ENCODE measurements around the gene ZCCHC7.
"Not testable (repeated sequence)": the region's sequence is repeated elsewhere in the genome, so short reads cannot be mapped to it uniquely, and the experiment has no call there.

DNA sequence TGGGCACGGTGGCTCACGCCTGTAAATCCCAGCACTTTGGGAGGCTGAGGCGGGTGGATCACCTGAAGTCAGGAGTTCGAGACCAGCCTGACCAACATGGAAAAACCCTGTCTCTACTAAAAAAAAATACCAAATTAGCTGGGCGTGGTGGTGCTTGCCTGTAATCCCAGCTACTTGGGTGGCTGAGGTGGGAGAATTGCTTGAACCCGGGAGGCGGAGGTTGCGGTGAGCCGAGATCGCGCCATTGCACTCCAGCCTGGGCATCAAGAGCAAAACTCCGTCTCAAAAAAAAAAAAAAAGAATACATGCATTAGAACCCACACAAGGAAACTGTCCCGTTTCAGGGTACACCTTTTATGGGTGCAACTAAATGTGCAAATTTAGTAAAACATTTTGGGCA, 70.4 kb downstream of the ZCCHC7 start:
- TF ChIP-seq, protein P1, sequence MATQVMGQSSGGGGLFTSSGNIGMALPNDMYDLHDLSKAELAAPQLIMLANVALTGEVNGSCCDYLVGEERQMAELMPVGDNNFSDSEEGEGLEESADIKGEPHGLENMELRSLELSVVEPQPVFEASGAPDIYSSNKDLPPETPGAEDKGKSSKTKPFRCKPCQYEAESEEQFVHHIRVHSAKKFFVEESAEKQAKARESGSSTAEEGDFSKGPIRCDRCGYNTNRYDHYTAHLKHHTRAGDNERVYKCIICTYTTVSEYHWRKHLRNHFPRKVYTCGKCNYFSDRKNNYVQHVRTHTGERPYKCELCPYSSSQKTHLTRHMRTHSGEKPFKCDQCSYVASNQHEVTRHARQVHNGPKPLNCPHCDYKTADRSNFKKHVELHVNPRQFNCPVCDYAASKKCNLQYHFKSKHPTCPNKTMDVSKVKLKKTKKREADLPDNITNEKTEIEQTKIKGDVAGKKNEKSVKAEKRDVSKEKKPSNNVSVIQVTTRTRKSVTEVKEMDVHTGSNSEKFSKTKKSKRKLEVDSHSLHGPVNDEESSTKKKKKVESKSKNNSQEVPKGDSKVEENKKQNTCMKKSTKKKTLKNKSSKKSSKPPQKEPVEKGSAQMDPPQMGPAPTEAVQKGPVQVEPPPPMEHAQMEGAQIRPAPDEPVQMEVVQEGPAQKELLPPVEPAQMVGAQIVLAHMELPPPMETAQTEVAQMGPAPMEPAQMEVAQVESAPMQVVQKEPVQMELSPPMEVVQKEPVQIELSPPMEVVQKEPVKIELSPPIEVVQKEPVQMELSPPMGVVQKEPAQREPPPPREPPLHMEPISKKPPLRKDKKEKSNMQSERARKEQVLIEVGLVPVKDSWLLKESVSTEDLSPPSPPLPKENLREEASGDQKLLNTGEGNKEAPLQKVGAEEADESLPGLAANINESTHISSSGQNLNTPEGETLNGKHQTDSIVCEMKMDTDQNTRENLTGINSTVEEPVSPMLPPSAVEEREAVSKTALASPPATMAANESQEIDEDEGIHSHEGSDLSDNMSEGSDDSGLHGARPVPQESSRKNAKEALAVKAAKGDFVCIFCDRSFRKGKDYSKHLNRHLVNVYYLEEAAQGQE (IDR thresholded peaks at IDR 0.05; ENCODE audit: borderline replicate concordance), result not testable (repeated sequence)
- not testable (repeated sequence) for TF ChIP-seq CTCF (IDR thresholded peaks at IDR 0.05; ENCODE audit: poor library complexity, severe bottlenecking); EP300 (conservative IDR thresholded peaks at IDR 0.05; ENCODE audit: poor library complexity, severe bottlenecking); TAF1 (IDR thresholded peaks at IDR 0.05; ENCODE audit: low read depth); POLR2AphosphoS5 (IDR thresholded peaks at IDR 0.05)

Measured in neural cell (in vitro differentiated cells).